ENCODE measurements around the gene PLEKHA1. TPM values are rescaled to one million over a fixed set of nuclear protein-coding genes. Genes with fewer than 3 reads are reported as not detected.

The PLEKHA1 gene
- total RNA-seq, 1 donor from 2014 or later: 28.7 TPM

DNA sequence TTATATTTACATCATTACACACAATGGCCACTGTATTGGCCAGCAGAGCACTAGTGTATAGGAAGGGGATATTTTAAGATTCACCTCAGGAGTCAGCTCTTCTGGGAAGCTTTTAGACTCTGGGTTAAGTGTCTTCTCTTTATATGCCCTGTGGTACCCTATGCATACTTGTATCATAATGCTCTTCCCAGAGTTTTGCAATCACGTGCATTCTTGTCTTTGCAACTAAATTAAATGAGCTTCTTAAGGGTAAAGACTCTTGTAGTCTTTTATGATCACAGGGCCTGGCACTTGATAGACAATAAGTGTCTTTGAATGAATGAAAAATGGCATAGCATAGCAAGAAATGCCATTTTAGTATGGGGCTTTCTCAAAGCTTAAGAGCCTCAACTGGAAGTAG, 44.5 kb downstream of the PLEKHA1 start:
- H3K9me3 ChIP-seq: no peaks in the 10 kb centered on the region
- intact Hi-C loops (cut with DNase I): no loop called here
- no peak for DNase-seq (ENCODE audit: extremely low spot score in 2 of 2)
- no peak for TF ChIP-seq POLR2AphosphoS5 (IDR thresholded peaks at IDR 0.05; ENCODE audit: insufficient read depth in 1 of 2, low read depth in 1 of 2)
- no peak for TF ChIP-seq CTCF (IDR thresholded peaks at IDR 0.05)
- TF ChIP-seq POLR2A (IDR thresholded peaks at IDR 0.05): no peak
- H3K4me3 ChIP-seq: no peak overlapping the region
- H3K27me3 ChIP-seq: no peaks in the 10 kb centered on the region
- peaks cover 24% of the 10 kb centered on the region for H3K4me1 ChIP-seq
- peaks cover 0 to 28% of the 10 kb centered on the region in 2 donors for H3K36me3 ChIP-seq
- no peak overlapping the region for H3K27ac ChIP-seq

- Histone ChIP-seq H3K27ac (no peak overlapping the region), H3K4me1 (peaks cover 24% of the 10 kb centered on the region), H3K27me3 (no peaks in the 10 kb centered on the region), H3K36me3 (peaks cover 0 to 27% of the 10 kb centered on the region in 2 donors), H3K9me3 (no peaks in the 10 kb centered on the region), H3K4me3 (no peak overlapping the region)
- no peak for TF ChIP-seq POLR2AphosphoS5 (IDR thresholded peaks at IDR 0.05; ENCODE audit: insufficient read depth in 1 of 2, low read depth in 1 of 2)
- TF ChIP-seq CTCF (IDR thresholded peaks at IDR 0.05): no peak
- TF ChIP-seq POLR2A (IDR thresholded peaks at IDR 0.05): no peak
- no peak for DNase-seq (ENCODE audit: extremely low spot score in 2 of 2)
- intact Hi-C loops (cut with DNase I): no loop called here
Observed at GRCh38 chr10:122419876-122420623, 45.5 kb downstream of the PLEKHA1 start.

GRCh38 chr10:122420624-122421007, 46.1 kb downstream of the PLEKHA1 start:
- no peak overlapping the region for H3K4me3 ChIP-seq
- H3K36me3 ChIP-seq: peaks cover 0 to 27% of the 10 kb centered on the region in 2 donors
- no peaks in the 10 kb centered on the region for H3K27me3 ChIP-seq
- H3K9me3 ChIP-seq: no peaks in the 10 kb centered on the region
- H3K27ac ChIP-seq: no peak overlapping the region
- TF ChIP-seq POLR2AphosphoS5 (IDR thresholded peaks at IDR 0.05; ENCODE audit: insufficient read depth in 1 of 2, low read depth in 1 of 2) (no peak), CTCF (IDR thresholded peaks at IDR 0.05) (no peak), POLR2A (IDR thresholded peaks at IDR 0.05) (no peak)
- intact Hi-C loops (cut with DNase I): no loop called here
- H3K4me1 ChIP-seq: peaks cover 24% of the 10 kb centered on the region
- DNase-seq (ENCODE audit: extremely low spot score in 2 of 2): no peak

GRCh38 chr10:122421054-122421625, 46.6 kb downstream of the PLEKHA1 start:
- H3K36me3 ChIP-seq: peaks cover 0 to 25% of the 10 kb centered on the region in 2 donors
- H3K4me1 ChIP-seq: peaks cover 24% of the 10 kb centered on the region
- no peak overlapping the region for H3K4me3 ChIP-seq
- H3K27ac ChIP-seq: no peak overlapping the region
- no peaks in the 10 kb centered on the region for H3K9me3 ChIP-seq
- DNase-seq (ENCODE audit: extremely low spot score in 2 of 2): no peak
- no peaks in the 10 kb centered on the region for H3K27me3 ChIP-seq
- intact Hi-C loops (cut with DNase I): no loop called here
- TF ChIP-seq POLR2A (IDR thresholded peaks at IDR 0.05) (no peak), POLR2AphosphoS5 (IDR thresholded peaks at IDR 0.05; ENCODE audit: insufficient read depth in 1 of 2, low read depth in 1 of 2) (no peak), CTCF (IDR thresholded peaks at IDR 0.05) (no peak)

GRCh38 chr10:122421742-122422141, 47.2 kb downstream of the PLEKHA1 start:
- Histone ChIP-seq H3K4me3 (no peak overlapping the region), H3K27me3 (no peaks in the 10 kb centered on the region), H3K9me3 (no peaks in the 10 kb centered on the region), H3K4me1 (peaks cover 24% of the 10 kb centered on the region), H3K36me3 (peaks cover 0 to 19% of the 10 kb centered on the region in 2 donors), H3K27ac (no peak overlapping the region)
- TF ChIP-seq CTCF (IDR thresholded peaks at IDR 0.05) (no peak), POLR2AphosphoS5 (IDR thresholded peaks at IDR 0.05; ENCODE audit: insufficient read depth in 1 of 2, low read depth in 1 of 2) (no peak), POLR2A (IDR thresholded peaks at IDR 0.05) (no peak)
- intact Hi-C loops (cut with DNase I): no loop called here
- no peak for DNase-seq (ENCODE audit: extremely low spot score in 2 of 2)
